ENCODE data around the gene TMEM207.
"Not testable (repeated sequence)": the region's sequence is repeated elsewhere in the genome, so short reads cannot be mapped to it uniquely, and the experiment has no call there.

The TMEM207 gene

DNA sequence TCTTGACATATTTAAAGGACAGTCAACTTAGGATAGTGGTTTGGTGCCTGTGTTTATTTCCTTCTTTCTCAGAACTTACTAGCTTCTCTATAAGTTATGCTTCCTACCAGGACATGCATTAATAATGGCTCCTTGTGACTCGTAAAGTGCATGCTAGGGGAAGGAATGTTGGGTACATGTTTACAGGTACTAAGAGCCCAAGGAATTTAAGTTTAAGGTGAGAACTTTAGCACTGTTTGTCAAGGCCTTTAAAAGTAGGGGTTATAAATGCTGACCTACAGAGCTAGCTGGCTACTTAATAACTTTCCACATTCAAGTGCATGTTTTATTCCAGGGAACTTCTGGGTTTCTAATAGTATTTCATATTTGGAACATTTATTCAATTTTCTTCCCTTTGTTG lies at the start of gene TMEM207:
Gene TMEM207, minus strand, starts transcription at position 101 of the 400 bp plus-strand sequence. Its CDS starts 92 bp downstream, at position 9.
- no peak for DNase-seq (ENCODE audit: low read depth)

DNA sequence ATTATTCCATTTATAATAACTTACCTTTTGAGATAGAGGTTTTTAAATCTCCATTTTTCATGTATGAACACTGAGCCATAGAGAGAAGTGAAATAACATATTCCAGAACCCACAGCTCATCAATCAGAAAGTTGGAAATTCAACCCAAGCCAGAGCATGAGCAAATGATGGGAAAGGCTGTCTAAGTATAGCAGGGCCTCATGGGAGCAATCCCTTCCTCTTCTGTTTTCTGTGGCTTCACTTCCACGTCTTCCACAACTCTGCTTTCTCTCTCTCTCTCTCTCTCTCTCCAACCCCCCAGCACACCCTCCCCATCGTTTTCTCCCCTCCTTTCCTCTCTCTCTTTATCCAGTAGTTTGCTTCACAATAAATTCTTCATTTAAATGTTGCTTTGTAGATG lies 49.4 kb upstream of the TMEM207 start:
- DNase-seq (ENCODE audit: low read depth), result no peak

DNA sequence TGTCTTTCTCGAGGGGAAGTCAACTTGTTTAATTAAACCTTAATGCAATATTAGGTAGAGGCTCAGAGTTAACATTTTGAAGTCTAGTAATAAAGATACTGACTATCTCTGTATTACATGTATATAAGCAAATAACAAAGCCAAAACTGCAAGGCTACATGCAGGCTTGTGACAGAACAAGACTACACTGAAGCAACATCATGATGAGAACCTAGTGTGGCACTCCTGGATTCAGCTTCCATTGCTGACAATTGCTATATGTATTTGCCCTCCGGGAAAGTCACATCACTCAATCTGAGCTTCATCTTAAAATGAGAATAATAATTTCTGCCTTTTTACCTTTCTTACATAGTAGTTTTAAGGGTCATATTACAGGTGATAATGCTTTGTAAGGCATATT lies 48.6 kb upstream of the TMEM207 start:
- DNase-seq (ENCODE audit: low read depth), result no peak

DNA sequence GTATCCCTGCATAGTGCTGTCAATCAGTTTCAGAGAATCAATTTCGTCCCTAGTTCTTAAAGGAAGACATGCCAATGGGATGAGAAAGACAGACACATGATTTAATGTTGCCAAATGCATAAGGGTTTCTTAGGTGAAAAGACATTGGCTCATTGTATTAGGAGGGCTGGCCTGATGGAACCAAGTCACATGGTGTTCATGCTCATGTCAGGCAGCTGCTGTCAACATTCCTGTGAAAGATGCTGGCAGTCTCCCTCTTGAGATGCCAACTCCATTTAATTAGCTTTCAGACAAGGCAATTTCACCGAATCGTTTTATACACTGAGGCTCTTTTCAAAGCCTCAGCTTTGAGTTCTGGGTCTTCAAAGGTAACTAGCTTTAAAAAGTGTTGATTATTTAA lies 48.1 kb upstream of the TMEM207 start:
- no peak for DNase-seq (ENCODE audit: low read depth)

DNA sequence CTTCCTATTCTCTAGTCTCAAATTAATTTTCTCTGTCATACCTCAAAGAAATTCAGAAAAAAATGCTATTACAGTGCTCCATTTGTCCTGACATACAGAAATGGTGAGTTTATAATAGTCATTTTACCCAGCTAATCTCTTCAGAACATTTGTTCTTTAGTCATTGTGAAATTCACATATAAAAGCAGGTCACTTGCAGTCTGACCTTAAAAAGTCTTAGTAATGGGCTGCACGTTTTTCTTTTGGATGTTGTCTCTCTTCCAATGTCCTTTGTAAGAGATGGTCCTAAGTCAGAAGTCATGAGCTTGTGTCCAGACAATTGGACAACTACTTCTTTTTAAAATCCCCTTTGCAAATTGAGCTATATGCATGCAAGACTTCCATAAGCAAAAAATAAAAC lies 47.2 kb upstream of the TMEM207 start:
- no peak for DNase-seq (ENCODE audit: low read depth)

DNA sequence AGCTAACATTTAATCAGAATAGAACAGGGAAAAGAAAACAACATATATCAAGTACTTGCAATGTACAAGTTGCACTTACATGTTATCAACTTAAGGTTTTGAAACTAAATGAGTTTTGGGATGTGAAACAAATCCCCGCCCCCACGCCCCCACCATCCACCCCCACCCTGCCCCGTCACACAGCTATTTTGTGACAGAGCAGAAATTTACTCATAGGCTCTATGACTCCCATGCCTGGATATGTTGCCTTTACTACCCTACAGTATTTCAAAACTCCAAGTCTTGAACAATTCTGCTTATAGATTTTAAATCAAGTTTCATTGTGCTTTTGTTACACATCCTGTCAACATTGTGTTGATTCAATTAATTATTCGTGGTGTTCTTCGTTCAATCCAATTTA lies 46.1 kb upstream of the TMEM207 start:
- DNase-seq (ENCODE audit: low read depth), result no peak

DNA sequence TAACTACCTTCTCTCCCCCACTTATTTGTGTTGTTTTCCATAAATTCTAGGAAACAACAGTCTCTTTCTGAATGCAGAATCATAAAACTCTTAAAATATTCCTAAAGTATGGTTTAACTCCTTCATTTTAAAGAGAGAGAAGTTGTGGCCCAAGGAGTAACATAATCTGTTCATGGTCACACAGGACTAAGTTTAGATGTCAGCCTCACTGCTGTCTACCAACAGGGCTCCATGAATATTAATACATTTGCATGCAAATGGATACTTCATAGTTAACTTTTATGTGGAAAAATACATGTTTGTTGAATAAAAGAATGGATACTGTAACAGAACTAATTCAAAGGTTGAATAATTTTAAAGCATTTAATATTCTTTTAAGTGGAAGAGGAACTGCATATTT lies 45.7 kb upstream of the TMEM207 start:
- DNase-seq (ENCODE audit: low read depth), result no peak

DNA sequence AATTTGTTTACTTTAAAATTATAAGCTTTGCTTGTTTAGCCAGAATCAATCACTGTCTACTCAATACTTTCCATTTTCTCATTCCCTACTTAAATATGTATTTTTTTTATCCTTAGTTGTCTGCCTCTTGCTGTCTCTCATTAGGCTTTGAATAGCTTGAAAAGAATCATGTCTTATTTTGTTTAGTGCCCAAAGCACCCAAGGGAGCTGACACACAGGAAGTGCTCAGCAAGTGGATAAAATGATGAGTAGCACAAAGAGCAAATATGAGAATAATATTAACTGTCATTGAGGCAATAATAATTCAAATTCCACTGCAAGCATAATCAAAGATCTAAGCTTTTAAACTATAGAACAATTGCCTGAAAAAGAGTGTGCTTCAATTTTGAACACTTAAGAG lies 45.2 kb upstream of the TMEM207 start:
- DNase-seq (ENCODE audit: low read depth), result no peak

DNA sequence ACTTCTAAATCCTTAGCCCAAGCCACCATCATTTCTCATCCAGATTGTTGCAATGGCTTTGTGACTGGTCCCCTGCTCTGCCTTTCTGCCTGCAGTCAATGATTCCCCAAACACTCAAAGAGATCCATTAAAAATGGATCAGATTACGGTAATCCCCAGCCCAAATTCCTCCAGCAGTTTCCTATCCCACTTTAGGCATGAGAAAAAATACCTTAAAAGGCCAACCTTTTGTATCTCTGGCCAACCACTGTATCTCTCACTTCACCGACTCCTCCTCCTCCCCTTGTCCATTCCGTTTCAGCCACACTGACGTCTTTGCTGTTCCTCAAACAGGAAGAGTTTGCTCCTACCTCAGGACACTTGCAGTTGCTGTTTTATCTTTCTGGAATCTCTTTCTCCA lies 43.3 kb upstream of the TMEM207 start:
- DNase-seq (ENCODE audit: low read depth), result no peak

DNA sequence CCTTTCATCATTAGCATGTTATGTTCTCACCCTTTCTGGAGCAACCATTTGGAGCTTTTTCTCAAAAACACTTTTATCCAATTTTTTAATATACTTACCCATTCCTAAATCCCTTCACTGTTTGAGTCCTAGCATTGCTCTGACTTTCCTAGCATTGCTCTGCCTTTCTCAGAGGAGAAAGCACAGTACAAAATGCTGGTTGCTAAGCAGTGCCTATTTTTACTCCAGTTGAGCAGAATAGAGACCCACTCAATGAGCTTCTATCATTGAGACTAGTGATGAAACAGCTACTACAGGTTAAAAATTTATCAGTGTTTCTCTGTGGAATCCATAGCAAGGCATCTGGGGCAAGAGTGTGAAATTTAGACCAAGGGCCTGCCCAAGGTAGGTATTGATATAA lies 42.4 kb upstream of the TMEM207 start:
- no peak for DNase-seq (ENCODE audit: low read depth)

DNA sequence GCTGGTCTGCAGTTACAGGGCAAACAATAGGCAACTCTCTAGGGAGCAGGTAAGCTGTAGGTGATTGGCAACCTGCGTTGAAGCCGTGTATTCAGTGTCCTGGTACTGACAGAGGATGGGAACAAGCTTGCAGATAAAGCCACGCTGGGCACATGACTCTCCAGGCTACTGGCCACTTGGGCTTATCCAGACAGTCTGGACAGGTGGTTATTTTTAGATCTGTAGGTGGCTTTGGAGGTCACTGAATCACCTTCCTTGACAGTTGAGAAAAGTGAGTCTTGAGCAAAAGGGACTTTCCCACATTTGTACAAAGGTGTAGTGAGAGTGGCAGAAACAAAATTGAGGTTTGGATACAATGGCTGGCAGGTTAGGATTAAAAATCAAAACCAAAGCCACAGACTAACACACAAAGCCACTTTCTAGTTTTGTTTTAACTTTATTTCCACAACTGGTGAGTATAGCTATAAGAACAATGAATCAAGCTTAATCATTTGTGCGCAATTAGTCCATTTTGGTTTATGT lies 41.9 kb upstream of the TMEM207 start:
- no peak for DNase-seq (ENCODE audit: low read depth)

DNA sequence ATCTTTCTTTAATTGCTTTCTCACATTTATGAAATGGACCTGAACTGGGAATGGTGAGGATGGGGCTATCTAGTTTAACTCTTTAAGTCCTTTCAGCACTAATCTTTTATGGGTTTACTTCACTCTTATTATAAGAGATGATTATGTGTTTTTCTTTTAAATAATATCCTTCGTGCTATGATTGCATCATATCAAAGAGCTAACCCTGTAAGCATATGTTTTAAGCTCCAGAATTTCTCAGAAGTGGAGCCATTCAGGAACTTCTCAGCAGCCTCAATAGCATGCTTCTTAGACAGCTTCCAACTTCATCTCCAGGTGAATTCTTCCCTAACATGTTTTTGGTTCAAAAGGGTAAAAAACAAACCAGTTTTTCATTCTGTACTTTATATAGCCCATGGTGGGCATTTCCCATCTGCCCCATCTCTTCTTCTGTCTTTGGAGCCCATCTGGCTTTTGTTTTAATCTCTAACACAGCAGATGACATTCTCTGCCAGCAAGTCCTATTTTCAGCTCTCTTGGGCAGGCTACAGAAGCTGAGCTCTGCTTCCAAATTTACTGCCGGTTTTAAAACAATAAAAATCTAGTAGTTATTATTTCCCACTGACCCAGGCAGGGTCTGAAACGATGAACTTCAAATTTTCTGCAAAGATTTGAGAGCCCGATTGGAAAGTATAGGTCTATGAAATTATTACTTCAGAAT lies 37.4 kb upstream of the TMEM207 start:
- DNase-seq (ENCODE audit: low read depth), result no peak

DNA sequence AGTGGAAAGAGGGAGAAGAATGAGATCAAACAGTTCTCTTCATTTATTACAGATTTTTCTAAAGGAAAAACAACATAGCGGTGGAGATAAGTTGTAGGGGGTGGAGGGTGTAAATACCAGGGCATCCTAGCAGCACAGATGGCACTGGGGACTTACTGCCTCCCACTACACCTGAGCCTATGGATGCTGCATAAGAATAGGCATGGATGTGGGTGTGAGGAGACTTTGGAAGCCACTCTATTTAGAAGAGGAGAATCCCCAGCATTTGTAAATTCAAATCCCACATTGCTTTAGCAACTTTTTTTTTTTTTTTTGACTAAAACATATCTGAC lies 36.8 kb upstream of the TMEM207 start:
- no peak for DNase-seq (ENCODE audit: low read depth)

DNA sequence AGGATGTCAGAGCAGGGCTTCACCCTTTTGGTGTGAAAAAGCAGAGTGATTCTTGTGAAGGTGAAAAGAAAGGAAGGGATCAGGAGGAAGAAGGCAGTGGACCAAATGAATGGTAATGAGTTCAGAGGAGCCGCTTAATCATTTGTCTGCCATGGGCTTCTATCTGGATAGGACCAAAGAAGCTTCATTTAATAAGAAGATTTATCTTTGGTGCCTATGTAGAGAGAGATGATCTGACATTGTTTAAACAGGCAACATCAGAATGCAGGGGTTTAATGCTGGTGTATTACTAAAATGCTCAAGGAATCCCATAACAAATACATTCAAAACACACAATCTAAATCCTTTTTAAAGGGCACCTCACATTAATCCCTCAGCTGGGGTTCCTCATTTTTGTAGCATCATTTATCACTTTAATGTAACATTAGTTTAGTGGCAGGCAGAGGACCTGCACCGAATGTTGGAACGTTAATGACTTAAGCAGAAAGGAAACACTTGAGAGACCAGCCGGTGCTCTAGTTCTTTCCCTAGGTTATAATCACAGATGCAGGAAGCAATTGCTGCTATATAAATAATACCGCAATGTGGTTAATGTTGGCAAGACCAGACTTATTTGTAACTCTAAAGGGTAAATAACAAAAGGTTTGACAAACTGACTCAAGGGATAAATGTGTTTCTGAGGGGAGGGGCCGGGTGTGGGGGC lies 36.3 kb upstream of the TMEM207 start:
- no peak for DNase-seq (ENCODE audit: low read depth)

DNA sequence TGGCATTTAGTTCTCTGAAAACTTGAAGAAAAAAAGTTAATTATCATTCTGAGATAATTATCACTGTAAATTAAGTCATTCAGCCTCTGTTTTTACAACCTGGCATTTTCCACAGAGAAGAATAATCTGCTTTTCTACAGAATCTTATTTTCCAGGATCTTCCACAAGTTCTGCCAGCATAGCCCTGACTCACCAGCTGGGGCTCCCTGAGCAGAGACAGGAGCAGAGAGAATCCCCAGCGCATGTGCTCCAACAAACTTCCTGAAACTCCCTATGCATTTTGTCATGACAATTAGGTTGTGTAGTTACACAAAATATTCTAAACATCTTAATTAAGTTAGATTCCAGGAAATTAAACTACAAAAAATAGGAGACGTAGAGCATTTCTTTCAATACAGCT lies 32.1 kb upstream of the TMEM207 start:
- no peak for DNase-seq (ENCODE audit: low read depth)

DNA sequence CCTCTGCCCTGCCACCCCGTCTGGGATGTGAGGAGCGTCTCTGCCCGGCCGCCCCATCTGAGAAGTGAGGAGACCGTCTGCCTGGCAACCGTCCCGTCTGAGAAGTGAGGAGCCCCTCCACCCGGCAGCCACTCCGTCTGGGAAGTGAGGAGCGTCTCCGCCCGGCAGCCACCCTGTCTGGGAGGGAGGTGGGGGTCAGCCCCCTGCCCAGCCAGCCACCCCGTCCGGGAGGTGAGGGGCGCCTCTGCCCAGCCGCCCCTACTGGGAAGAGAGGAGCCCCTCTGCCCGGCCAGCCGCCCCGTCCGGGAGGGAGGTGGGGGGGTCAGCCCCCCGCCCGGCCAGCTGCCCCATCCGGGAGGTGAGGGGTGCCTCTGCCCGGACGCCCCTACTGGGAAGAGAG lies 23.6 kb upstream of the TMEM207 start:
- not testable (repeated sequence) for DNase-seq (ENCODE audit: low read depth)

DNA sequence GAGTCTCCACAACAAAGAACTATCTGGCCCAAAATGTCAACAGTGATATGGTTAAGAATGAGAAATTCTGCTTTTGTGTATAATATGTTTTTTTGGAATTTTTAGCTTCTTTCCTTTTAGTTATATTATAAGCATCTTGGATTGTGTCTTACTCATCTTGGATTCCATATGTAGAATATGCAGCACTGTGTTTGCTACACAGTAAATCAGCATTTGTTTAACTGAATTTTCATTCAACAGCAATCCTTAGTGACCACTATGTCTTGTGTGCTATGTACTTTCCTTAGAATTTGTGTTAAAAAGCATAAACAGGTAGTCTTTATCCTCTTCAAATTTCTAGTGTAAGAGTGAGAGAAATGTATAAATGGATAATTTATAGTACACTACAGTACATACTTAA lies 18.2 kb upstream of the TMEM207 start:
- no peak for DNase-seq (ENCODE audit: low read depth)

DNA sequence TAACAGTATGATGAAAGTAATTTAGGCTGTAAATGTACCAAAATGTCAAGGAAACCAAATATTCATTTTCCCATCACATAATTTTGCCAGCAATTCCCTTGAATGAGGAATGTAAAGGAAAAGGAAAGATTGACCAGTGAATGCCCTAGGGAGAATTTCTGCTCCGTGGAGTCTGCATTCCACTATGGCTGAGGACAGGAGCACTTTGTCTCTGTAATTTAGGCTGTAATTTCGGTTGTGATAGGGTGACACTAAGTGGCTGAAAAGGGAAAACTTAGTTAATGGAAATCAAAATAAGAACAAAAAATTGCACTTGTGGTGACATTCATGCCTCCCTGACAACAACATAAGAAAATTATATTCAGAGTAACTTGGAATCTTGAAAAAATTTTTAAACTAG lies 8.3 kb upstream of the TMEM207 start:
- no peak for DNase-seq (ENCODE audit: low read depth)

DNA sequence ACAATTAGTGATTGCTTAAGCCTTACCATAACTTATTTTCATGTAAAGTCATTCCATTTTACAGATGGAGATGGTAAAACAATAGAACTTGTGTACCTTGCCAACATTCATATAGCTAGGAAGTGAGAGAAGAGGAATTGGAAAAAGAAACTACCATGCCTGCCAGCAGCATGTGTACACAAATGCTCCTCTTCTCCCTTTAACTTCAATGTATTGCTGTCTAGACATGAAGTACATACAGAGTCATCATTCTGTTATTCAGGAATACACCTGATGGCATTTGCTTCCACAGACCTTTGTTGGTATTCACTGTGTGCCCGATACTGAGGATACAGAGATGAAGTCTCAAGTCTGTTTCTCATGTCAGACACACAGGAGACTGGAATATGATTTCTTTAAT lies 7.1 kb upstream of the TMEM207 start:
- DNase-seq (ENCODE audit: low read depth), result no peak

DNA sequence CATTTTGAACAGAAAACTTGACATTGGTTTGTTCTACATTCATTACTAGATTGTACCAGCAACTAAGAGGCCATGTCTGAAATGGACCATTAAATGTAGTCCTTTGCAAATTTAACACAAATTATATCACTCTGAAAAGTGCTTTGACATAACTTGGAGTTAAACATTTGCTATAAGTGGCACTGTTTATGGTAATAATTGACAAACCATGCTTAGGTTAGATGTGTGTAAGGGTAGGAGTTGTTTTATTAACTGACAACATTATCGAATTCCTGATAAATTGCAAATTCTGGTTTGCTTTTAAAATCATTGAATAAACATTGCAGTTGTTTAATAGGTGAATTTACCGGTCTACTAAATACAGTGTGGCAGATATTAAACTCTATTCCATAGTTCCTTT lies 6.1 kb upstream of the TMEM207 start:
- no peak for DNase-seq (ENCODE audit: low read depth)

DNA sequence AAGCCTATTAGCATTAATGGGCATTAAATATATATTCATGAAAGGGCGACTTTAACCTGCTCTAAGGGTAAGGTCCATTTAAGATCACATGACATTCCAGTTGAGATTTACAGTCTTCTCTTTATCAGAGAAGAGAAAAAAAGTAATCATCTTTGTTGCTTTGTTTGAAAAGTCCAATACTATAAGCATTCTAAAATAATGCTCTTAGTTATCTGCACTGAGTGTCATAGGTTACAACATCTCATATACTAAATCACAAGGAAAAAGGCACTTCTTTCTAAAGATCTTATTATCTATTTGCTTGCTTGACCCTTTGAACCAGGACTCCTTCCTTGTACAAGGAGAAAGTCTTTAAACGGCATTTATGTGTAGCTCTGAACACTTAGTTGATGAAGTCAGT lies 1.4 kb downstream of the TMEM207 start:
- no peak for DNase-seq (ENCODE audit: low read depth)

DNA sequence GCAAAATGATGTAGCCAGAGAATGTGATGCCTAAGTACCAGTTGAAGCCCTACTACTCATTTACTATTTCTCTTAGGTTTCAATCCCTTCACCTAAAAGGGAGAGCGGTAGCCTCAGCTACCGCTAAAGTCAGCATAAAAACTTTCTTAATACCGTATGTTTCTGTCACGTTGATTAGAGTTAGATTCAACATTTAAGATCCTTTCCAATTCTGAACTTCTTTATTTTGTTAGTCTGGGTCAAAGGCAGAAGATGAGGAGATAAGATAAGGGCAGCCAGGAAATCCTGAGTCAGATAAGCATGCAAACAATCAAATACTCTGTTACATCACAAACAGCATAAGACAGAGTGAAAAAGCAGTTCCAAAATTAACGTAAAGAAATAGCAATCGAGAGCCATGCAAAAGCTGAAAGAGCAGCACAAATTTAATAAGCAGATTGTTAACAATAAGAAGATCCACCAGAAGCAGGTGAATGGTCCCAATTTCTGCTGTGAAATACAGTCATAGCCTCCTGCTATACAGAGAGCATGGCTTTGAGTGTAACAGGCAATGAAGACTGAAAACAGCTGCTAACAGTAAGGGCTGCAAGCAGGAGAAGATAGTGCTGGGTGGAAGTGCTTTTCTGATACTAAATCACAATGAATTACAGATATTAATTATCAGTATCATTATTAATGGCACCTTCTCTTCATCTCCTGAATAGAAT lies 3.0 kb downstream of the TMEM207 start:
- no peak for DNase-seq (ENCODE audit: low read depth)

DNA sequence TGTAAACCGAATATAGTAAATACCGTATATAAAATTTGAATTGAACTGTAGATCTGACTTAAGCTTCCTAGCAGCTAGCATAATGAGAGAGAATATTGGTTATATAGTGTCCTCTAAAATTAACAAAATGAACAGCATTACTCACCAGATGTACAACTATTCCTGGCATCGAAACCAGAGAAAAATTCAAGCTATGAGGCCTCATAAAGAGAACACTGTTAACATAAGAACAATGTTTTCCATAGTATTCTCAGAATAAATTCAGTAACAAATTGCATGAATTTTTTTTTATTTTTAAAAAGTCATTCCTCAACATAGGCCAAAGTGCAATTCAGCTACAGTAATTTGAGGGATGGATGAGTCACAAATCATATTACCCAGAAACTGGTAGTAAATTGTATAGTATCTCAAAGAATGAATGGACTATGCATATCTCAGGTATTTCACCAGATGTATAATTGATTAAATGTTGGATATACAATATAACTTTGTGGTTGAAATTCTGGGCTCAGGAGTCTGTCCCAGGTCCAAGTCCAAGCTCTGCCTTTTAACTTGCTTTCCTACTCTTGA lies 5.0 kb downstream of the TMEM207 start:
- DNase-seq (ENCODE audit: low read depth), result no peak
